NT2/D1 (cell line): ENCODE data around the gene ADGRF1.

ENCODE experiments used
- SUZ12 ChIP-seq: IDR thresholded peaks from 2 replicates; pipeline ENCODE4 v1.6.1; 2011; ENCODE audit not compliant: insufficient read length, insufficient read depth; ENCODE audit errors: extremely low read depth
- YY1 ChIP-seq: IDR thresholded peaks from 2 replicates; pipeline ENCODE4 v1.6.1; 2011; ENCODE audit not compliant: insufficient read length, insufficient read depth
- ZNF274 ChIP-seq: IDR thresholded peaks from 2 replicates; pipeline ENCODE4 v1.6.1; 2011; ENCODE audit warnings: mild to moderate bottlenecking, low read depth, low read length

- TF ChIP-seq ZNF274 (no peak), YY1 (no peak), SUZ12 (no peak)
These were observed 30.5 kb upstream of the ADGRF1 start for GRCh38 chr6:47072667-47073066.
